CD4-positive, alpha-beta T cell treated with Interleukin-2 at 100 ng/mL for 4 hours (primary cell): Measurements from ENCODE around the gene RAB4B.
"Not testable (repeated sequence)": the region's sequence is repeated elsewhere in the genome, so short reads cannot be mapped to it uniquely, and the experiment has no call there.

Source experiments
- DNase-seq: peaks from one replicate; pipeline ENCODE4 v3.0.0-alpha.2; 2020; ENCODE audit warnings: low spot score

Gene RAB4B

GRCh38 chr19:40750874-40751537, 27.0 kb upstream of the RAB4B start, which contains the start of gene SNRPA:
Gene SNRPA, plus strand, starts transcription at chr19:40751203. Its CDS starts 206 bp downstream, at chr19:40751409.
- DNase-seq, result peak; percentile 97

GRCh38 chr19:40752257-40752781, 25.7 kb upstream of the RAB4B start:
- no peak for DNase-seq

GRCh38 chr19:40754611-40755247, 23.3 kb upstream of the RAB4B start:
- DNase-seq, result peak; percentile 31

DNA sequence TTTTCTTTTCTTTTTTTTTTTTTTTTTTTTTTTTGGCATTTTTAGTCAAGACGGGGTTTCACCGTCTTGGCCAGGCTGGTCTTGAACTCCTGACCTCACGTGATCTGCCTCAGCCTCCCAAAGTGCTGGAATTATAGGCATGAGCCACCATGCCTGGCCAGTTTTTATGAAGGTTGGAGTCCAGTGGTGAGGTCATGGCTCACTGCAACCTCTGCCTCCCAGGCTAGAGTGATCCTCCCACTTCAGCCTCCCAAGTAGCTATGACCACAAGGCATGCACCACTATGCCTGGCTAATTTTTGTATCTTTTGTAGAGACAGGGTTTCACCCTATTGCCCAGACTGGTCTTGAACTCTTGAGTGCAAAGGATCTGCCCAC, 22.8 kb upstream of the RAB4B start:
- DNase-seq, result no peak

DNA sequence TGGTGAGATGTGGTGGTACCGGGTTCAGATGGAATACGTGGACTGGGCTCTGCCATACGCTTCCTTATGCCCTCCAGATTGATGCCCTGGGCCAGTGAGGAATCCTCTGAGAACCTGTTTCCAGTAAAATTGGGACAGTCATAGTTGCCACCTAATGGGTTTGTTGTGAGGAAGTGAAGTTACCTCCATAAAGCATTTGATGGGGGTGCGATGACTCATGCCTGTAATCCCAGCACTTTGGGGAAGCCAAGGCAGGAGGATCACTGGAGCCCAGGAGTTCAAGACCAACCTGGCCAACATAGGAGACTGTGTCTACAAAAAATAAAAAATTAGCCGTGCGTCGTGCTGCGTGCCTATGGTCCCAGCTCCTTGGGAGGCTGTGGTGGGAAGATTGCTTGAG, 22.3 kb upstream of the RAB4B start:
- no peak for DNase-seq

DNA sequence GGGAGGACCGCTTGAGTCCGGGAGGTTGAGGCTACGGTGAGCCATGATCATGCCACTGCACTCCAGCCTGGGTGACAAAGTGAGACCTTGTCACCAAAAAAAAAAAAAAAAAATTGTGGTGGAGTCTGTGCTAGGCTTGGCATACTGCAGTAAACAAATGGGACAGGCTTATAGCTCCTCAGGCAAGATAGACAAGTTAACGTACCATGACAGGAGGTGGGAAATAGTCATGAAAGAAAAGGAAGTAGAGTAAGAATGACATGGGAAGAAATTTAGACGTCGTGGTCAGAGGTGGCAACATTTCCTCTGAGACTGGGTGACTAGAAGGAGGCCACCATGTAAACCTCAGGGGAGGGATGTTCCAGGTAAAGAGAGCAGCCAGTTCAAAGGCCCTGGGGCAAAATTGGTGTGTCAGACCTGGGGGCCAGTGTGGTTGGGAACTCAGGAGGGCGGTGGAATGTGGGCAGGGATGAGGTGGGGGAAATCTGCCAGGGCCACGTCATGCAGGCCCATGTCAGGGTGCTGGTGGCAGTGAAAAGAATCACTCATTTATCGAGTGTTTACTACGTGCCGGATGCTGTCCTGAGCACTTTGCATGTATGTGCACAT, 21.4 kb upstream of the RAB4B start:
- peak; percentile 48 for DNase-seq

- no peak for DNase-seq
These were observed 19.6 kb upstream of the RAB4B start for GRCh38 chr19:40758491-40758890.

DNA sequence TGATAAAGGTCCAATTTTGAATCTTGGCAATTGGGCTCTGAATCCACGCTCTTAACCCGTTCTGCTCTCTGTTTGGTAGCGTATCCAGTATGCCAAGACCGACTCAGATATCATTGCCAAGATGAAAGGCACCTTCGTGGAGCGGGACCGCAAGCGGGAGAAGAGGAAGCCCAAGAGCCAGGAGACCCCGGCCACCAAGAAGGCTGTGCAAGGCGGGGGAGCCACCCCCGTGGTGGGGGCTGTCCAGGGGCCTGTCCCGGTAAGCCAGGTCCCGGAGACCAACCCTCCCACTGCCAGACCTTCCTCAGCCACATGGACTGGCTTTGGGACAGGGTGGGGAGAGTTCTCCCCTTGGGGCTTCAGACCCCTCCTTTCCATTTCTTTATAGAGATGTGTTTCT, 18.7 kb upstream of the RAB4B start:
- no peak for DNase-seq

DNA sequence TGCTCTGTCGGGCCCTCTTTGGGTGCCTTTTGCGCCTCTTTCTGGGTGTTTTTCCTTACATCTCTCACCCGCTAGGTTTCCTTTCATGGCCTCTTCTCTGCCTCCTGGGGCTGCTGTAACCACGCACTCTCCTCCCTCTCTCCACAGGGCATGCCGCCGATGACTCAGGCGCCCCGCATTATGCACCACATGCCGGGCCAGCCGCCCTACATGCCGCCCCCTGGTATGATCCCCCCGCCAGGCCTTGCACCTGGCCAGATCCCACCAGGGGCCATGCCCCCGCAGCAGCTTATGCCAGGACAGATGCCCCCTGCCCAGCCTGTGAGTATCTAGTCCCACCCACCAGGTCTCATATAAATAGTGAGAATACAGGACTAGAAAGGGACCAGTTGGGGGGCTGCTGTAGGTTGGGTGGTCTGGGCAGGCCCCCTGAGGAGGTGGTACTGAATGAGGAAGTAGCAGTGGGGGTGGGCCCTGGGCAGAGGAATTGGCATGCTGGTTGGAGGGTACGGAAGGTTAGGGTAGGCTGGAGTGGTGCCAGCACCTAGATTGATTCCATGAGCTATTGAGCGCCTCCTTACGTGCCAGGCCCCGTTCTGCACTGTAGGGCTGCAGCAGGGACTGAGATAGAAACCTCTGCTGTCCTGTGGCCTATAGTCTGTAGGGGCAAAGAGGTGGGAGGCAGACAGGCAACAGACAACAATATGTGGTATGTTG, 15.1 kb upstream of the RAB4B start:
- no peak for DNase-seq

DNA sequence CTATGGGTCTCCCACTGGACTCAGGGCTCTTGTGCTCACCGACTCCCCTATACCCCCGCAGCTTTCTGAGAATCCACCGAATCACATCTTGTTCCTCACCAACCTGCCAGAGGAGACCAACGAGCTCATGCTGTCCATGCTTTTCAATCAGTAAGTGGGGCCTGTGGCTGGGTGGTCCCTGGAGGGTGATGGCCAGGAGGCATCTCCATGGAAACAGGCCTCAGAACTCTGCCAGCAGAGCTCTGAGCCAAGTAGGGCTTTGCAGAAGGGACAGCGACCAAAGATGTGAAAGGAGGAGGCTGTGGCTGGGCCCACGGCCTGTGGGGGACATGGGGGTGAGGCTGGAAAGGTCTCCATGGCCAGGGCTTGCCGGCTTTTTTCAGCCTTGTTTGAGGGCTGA, 14.5 kb upstream of the RAB4B start:
- no peak for DNase-seq

- no peak for DNase-seq
These were observed 14.1 kb upstream of the RAB4B start for GRCh38 chr19:40763963-40764362.

DNA sequence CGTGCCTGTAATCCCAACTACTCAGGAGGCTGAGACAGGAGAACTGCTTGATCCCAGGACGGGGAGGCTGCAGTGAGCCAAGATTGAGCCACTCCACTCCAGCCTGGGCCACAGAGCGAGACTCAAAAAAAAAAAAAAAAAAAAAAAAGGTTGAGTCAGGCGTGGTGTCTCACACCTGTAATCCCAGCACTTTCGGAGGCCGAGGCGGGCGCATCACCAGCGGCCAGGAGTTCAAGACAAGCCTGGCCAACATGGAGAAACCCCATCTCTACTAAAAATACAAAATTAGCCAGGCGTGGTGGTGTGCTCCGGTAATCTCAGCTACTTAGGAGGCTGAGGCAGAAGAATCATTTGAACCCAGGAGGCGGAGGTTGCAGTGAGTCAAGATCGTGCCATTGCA, 11.7 kb upstream of the RAB4B start:
- DNase-seq, result not testable (repeated sequence)

GRCh38 chr19:40768869-40769268, 9.2 kb upstream of the RAB4B start:
- no peak for DNase-seq

- DNase-seq, result not testable (repeated sequence)
These were observed 6.8 kb upstream of the RAB4B start for GRCh38 chr19:40771101-40771862.

GRCh38 chr19:40774916-40775631, 3.0 kb upstream of the RAB4B start, which contains the start of gene MIA:
Gene MIA, plus strand, starts transcription at chr19:40775521. Its CDS starts 22 bp downstream, at chr19:40775543.
- DNase-seq, result no peak

DNA sequence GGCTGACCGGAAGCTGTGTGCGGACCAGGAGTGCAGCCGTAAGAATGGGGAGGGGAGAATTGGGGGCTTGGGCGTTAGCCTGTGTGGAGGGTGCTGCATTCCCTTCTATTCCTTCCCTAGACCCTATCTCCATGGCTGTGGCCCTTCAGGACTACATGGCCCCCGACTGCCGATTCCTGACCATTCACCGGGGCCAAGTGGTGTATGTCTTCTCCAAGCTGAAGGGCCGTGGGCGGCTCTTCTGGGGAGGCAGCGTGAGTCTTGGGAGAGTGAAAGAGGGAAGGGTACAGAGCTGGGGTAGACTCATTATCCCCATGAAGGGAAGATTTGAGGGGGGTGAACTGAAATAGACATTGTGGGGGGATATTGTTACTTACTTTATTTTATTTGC, 2.4 kb upstream of the RAB4B start:
- DNase-seq, result no peak

GRCh38 chr19:40776364-40776763, 1.7 kb upstream of the RAB4B start:
- no peak for DNase-seq

GRCh38 chr19:40776932-40777644, 959 bp upstream of the RAB4B start:
- DNase-seq, result peak; percentile 95

DNA sequence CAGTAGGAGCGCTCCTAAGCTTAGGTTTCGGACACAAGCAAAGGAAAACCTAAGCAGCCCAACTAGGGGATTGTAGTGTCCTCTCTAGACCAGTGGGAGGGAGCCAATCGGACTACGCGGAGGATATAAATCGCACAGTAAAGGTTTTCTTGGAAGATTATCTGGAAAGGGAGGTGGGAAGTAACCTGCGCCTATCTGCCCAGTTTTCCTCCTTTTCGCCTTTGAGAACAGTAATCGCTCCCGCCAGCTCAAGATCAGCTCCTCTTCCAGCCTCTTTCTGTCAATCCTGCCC, 456 bp upstream of the RAB4B start:
- DNase-seq, result no peak

DNA sequence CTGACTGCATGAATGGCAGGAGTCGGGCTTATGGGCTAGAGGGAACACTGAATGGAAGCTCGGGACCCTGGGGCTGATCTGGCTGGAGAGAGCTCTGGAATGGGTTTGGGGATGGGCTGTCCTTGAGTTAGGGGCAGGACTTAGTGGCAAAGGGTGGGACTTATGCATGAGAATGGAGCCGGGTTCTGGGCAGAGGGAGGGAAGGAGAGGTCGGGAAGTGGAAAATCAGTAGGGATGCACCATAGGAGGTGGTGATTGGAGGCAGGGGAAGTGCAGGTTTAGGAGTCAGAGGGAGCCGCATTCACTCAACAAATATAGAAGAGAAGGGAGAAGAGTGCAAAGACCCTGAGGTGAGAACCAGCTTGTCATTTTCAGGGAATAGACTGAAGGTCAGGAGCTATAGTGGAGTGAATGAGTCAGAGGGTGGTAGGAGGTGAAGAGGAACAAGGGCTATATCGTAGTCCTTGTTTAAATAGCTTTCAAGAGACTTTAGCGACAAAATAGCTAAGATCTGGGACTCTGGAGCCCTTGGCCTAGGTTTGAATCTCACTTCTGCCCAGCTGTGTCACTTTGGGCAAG, 748 bp downstream of the RAB4B start:
- no peak for DNase-seq
